HL-60/S4 (cell line): Measurements from ENCODE around the gene NOTO.
"Not testable (repeated sequence)": the region's sequence is repeated elsewhere in the genome, so short reads cannot be mapped to it uniquely, and the experiment has no call there.

Experiments
- in situ Hi-C: fragments of 300-500 bp; cut with MboI; formaldehyde crosslinking; loops from 2 replicates; pipeline ENCODE4 v1.14.3; 2022; ENCODE audit warnings: low sequenced_read_pairs

The NOTO gene

GRCh38 chr2:73187549-73187948 is 14.8 kb upstream of the NOTO start:
- in situ Hi-C loops: no loop called here

- in situ Hi-C loops: no loop called here
These were observed 4.8 kb upstream of the NOTO start for GRCh38 chr2:73197579-73197978.

GRCh38 chr2:73200281-73200680 is 2.1 kb upstream of the NOTO start:
- in situ Hi-C loops: not testable (repeated sequence)

- in situ Hi-C loops: no loop called here
These were observed 794 bp downstream of the NOTO start for GRCh38 chr2:73203055-73203681.

- in situ Hi-C loops: no loop called here
These were observed 3.2 kb downstream of the NOTO start for GRCh38 chr2:73205611-73206010.

GRCh38 chr2:73208258-73208657 is 5.9 kb downstream of the NOTO start:
- in situ Hi-C loops: no loop called here

GRCh38 chr2:73210019-73210418 is 7.6 kb downstream of the NOTO start:
- in situ Hi-C loops: no loop called here

- in situ Hi-C loops: no loop called here
These were observed 8.3 kb downstream of the NOTO start for GRCh38 chr2:73210696-73211095.

- in situ Hi-C loops: no loop called here
These were observed 9.7 kb downstream of the NOTO start for GRCh38 chr2:73212098-73212447.

- in situ Hi-C loops: no loop called here
These were observed 10.2 kb downstream of the NOTO start for GRCh38 chr2:73212448-73213176.

- in situ Hi-C loops: no loop called here
These were observed 12.0 kb downstream of the NOTO start, which contains the start of gene SMYD5 for GRCh38 chr2:73214120-73215035. TSS of gene SMYD5 (plus strand) at chr2:73214245. CDS start at chr2:73214267, 22 bp downstream.

GRCh38 chr2:73215254-73215653 is 12.9 kb downstream of the NOTO start:
- in situ Hi-C loops: no loop called here

GRCh38 chr2:73217160-73217559 is 14.8 kb downstream of the NOTO start:
- in situ Hi-C loops: no loop called here

- in situ Hi-C loops: no loop called here
These were observed 15.5 kb downstream of the NOTO start for GRCh38 chr2:73217826-73218225.

- in situ Hi-C loops: no loop called here
These were observed 15.9 kb downstream of the NOTO start for GRCh38 chr2:73218298-73218697.

GRCh38 chr2:73223821-73224220 is 21.4 kb downstream of the NOTO start:
- in situ Hi-C loops: no loop called here

GRCh38 chr2:73225513-73226360 is 23.4 kb downstream of the NOTO start:
- in situ Hi-C loops: no loop called here

GRCh38 chr2:73227086-73227485 is 24.7 kb downstream of the NOTO start:
- in situ Hi-C loops: no loop called here

- in situ Hi-C loops: no loop called here
These were observed 26.3 kb downstream of the NOTO start for GRCh38 chr2:73228631-73229030.

GRCh38 chr2:73232403-73233153 is 30.2 kb downstream of the NOTO start:
- in situ Hi-C loops: no loop called here
